HG02981 (cell line): ENCODE results near the gene ANXA11.
"Not testable (repeated sequence)": the region's sequence is repeated elsewhere in the genome, so short reads cannot be mapped to it uniquely, and the experiment has no call there.

Source experiments
- ATAC-seq: cut with Tn5 transposase; IDR thresholded peaks from one replicate; pipeline ENCODE4 v1.9.1; 2021; ENCODE audit warnings: mild to moderate bottlenecking, moderate library complexity; ENCODE audit not compliant: unreplicated experiment

The ANXA11 gene

GRCh38 chr10:80149123-80149522 is 56.2 kb downstream of the ANXA11 start:
- no peak for ATAC-seq

DNA sequence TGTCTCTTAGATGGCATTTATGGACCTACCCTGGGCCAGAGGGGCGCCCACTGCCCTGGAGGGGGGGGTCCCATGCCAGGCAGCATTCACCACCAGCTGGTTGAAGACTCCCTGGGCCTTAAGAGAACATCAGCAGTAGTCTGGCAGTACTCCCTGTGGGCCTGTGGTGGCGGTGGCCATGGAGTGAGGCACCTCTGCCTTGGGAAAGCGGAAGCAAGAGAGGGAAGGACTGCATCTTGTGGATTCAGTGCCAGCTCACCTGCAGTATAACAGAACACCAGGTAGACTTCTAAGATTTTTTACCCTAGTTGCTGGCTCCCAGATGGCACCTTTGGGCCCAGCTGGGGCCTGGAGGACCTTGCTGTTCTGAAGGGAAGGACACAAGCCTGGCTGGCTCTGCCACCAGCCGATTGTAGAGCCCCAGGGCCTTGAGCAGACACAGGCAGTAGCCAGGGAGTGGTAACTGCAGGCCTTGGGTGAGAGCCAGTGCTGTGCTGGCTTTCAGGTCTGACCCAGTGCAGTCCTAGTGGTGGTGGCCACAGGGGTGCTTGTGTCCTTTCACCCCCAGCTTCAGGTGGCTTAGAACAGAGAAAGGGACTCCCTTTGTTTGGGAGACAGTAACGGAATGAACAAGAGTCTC is 57.1 kb downstream of the ANXA11 start:
- no peak for ATAC-seq

DNA sequence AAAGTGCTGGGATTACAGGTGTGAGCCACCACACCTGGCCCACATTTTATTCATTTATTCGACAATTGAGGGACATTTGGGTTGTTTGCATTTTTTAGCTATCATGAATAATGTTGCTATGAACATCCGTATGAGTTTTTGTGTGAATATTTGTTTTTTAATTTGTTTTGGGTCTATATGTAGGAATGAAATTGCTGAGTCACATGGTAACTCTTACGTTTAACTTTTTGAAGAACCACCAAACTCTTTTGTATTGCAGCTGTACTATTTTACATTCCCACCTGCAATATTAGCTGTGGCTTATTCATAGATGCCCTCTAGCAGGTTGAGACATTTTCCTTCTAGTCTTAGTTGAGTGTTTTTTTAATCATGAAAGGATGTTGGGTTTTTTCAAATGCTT is 58.4 kb downstream of the ANXA11 start:
- no peak for ATAC-seq

- ATAC-seq: not testable (repeated sequence)
Observed at GRCh38 chr10:80145406-80146308, 59.7 kb downstream of the ANXA11 start.

DNA sequence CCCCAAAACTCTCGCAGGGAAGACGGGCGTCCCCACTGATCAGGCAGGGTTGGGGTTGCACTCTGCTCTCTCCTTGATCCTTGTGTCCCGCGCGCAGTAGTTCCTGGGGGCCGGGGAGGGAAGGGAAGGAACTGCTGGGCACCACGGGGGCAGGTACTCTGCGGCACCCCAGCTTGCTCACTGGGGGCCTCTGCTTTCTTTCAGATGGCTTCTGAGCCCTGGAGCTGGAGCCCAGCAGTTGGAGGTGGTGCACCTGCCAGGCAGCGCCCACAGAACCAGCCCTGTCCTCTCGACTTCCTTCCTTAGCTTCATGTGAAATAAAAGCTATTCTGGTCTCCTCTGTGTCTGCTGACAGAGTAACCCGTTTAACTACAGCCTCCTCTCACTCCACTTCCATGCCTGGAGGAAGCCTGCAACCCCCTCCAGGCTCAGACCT is 60.6 kb downstream of the ANXA11 start:
- peak; percentile 41 for ATAC-seq

GRCh38 chr10:80144067-80144695 is 61.2 kb downstream of the ANXA11 start:
- ATAC-seq: peak; percentile 45

- no peak for ATAC-seq
Observed at GRCh38 chr10:80141696-80142460, 63.5 kb downstream of the ANXA11 start.

DNA sequence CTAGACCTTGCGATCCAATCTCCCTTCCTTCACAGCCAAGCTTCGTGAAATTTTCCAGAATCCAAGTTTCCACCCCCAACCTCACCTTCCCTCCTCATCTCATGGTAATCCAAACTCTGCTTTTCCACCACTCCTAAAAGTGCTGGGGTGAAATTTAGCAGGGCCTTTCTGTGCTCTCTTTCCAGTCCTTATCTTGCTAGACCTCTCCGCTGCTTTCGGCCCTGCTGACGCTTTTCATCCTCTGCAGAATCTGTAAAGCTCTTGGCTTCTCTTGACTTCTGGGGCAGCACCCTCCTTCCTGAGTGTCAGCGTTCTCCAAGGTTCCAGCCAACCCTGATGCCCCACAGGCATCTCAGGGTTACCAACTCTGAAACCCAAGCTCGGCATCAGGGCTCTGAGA is 65.1 kb downstream of the ANXA11 start:
- ATAC-seq: no peak

DNA sequence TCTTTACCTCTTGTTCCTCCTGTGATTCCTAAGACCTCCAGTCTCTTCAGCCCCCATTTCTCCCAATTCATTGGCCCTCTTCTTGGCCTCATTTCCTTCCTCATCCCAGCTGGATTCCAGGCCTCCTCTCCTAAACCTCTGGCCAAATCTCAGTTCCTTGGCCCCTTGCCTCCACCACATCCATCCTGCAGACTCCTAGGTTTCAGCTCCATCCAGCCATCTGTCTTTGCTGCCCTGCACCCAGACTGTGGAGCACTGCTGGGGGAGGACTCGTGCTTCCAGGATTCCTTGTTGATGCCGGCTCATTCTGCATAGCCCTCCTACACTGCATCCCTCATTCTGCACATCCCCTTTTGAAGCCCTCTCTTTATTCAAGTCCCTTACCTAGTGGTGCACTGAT is 66.1 kb downstream of the ANXA11 start:
- ATAC-seq: no peak

- no peak for ATAC-seq
Observed at GRCh38 chr10:80137920-80138319, 67.4 kb downstream of the ANXA11 start.

- no peak for ATAC-seq
Observed at GRCh38 chr10:80137031-80137862, 68.1 kb downstream of the ANXA11 start.

DNA sequence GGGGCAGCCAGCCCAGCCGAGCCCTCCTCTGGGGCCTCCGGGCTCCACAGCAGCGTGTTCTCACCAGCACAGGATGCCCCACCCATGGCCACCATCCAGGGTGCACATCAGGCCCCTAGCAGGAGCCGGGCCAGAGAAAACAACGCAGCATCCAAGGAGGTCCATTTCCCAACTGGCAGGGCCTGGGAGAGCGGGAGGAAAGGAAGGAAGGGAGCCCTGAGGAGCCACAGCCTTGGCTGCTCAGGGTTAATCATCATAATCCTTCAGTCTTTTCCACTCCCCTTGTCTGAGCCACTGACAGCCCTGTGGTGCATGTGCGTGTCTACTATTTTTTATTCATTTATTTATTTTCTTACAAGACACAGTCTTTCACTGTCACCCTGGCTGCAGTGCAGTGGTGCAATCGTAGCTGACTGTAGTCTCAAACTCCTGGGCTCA is 69.2 kb downstream of the ANXA11 start:
- no peak for ATAC-seq

- ATAC-seq: not testable (repeated sequence)
Observed at GRCh38 chr10:80133687-80134086, 71.7 kb downstream of the ANXA11 start.

DNA sequence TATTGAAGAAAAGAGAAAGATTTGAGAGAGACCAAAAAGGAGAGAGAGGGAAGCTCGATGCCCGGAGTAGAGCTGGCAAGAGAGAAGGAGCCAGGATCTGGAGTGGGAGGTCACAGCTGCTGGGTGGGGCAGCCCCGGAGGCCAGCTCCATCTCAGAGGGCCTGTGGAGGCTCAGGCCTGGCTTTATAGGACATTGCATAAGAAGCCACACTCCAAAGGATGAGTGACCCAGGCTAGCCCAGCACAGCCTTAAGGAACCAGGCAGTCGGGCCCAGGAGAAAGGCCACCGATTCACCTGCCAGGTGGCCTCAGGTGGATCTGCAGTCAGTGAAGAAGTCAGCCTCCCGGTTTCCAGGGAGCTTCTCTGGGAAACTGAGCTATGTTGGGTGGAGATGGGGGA is 72.1 kb downstream of the ANXA11 start:
- no peak for ATAC-seq

- ATAC-seq: no peak
Observed at GRCh38 chr10:80132299-80133139, 72.8 kb downstream of the ANXA11 start, which contains the start of gene PLAC9. PLAC9 (plus strand) TSS chr10:80132730; CDS start chr10:80132763, 33 bp downstream.

DNA sequence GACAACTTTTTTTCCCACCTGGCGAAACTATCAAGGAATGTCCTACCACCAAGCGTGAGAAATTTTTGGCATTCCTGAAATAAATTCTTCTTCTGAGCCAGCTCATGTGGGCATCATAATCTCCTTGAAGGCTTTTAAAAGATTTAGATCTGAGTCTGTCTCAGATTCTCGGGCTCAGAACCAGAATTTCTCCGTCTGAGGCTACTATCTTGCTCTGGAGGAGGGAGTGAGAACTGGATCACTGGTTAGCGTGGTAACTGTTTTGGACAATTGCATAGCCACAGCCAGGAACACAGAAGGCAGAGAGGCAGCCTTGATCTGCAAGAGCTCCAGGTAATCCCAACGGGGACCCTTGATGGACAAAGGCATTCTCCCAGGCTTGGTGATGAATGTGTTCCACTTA is 73.8 kb downstream of the ANXA11 start:
- no peak for ATAC-seq

DNA sequence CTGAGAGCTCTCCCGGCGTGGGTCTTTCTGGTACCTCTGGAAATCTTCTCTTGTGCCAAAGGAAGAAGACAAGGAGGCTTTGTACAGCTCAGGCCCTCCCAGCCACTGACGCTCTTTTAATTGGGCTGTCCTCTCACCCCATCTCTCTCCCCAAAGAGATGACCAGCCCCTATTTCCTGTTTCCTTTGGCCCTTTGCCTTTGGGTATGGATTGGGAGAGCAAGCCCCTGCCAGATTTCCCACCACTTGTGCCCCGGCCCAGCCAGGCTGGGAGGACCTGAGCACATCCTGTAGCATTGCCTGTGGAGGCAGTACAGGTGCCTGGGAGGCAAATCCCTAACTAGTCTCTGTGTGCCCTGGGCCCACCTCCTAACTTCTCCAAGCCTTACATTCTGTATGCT is 78.5 kb downstream of the ANXA11 start:
- no peak for ATAC-seq

DNA sequence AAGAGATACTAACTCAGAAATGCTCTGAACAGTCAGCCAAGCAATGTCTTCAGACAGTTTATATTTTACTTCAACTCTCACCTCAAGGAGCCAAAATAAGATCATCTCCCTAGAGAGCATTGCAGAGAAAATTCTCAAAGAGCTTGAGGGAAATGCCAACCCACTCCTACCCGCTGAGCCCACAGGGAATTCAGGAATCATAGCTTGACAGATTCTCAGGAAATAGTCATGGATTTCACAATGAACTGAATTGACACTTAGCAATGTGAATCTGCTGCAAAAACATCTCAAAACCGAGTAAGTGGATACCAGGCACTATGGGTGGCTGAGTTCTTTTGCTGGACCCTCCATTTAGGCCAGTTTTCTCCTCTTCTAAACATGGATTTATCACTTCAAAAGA is 82.6 kb downstream of the ANXA11 start:
- no peak for ATAC-seq

GRCh38 chr10:80122110-80122710 is 83.1 kb downstream of the ANXA11 start:
- no peak for ATAC-seq
